T-helper 1 cell treated with Interleukin-12 subunit alpha and Interleukin-12 subunit beta and Interleukin-4 antibody, amounts not matched to agents 30 μg/mL and 1 μg/mL, for 36 hours (primary cell): ENCODE measurements around the gene SH3PXD2A.

Experiments used
- H3K27ac Mint-ChIP-seq: one replicate; pipeline ENCODE4 v1.8.0; 2021; ENCODE audit warnings: mild to moderate bottlenecking, mixed read lengths
- H3K27me3 Mint-ChIP-seq: one replicate; pipeline ENCODE4 v1.8.0; 2021; ENCODE audit warnings: low read depth, mixed read lengths
- H3K36me3 Mint-ChIP-seq: one replicate; pipeline ENCODE4 v1.8.0; 2021; ENCODE audit warnings: low read depth, mixed read lengths
- H3K4me1 Mint-ChIP-seq: one replicate; pipeline ENCODE4 v1.8.0; 2021; ENCODE audit warnings: low read depth, mixed read lengths
- H3K4me3 Mint-ChIP-seq: one replicate; pipeline ENCODE4 v1.8.0; 2021; ENCODE audit warnings: mild to moderate bottlenecking, moderate library complexity, mixed read lengths
- H3K9me3 Mint-ChIP-seq: one replicate; pipeline ENCODE4 v1.8.0; 2021; ENCODE audit warnings: mixed read lengths

The SH3PXD2A gene

GRCh38 chr10:103693812-103694205 is 161.6 kb downstream of the SH3PXD2A start:
- H3K27me3 Mint-ChIP-seq: peaks cover 7% of the 10 kb centered on the region
- no peaks in the 10 kb centered on the region for H3K9me3 Mint-ChIP-seq
- H3K4me1 Mint-ChIP-seq: peaks cover 33% of the 10 kb centered on the region
- H3K27ac Mint-ChIP-seq: peak overlapping the region; percentile 83
- H3K4me3 Mint-ChIP-seq: peak overlapping the region; percentile 94
- H3K36me3 Mint-ChIP-seq: no peaks in the 10 kb centered on the region

DNA sequence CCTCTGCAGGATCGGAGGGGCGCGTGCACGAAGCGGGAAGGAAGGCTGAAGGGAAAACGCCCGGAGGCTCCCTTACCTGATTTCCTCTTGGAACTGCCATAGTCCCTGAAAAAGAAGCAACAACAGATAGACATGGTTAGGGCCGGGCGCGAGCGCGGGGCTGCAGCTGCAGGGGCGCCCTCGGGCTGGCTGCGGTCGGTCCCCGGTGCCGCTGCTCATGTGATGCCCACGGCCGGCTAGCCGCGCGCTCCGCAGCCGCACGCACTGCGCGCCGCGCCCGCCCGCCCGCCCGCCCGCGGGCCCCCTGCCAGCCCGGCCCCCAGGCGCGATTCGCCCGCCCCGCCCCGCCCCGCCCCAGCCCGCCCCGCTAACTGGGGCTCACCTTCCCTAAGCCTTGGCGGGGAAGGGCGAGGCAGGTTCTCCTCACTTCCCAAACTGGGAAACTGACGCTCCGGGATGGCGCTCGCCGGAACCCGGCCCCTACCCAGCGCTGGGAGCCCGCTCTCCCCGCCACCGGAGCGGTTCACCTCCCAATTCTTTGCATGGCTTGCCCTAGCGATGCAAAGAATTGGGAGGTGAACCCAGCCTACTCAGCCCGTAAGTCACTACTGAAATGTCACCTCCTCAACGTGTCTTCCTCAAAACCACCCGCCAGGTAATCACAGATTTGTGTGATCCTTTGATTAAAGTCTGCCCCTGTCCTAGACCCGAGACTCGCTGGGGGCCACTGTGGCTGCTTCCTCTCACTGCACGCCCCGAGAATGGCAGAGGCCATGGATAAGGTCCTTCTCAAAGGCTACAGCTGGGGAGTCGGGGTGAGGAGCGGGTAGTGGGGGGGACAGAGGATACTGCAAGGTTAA is 162.2 kb downstream of the SH3PXD2A start:
- peak overlapping the region; percentile 94 for H3K4me3 Mint-ChIP-seq
- H3K36me3 Mint-ChIP-seq: no peaks in the 10 kb centered on the region
- peaks cover 33% of the 10 kb centered on the region for H3K4me1 Mint-ChIP-seq
- peak overlapping the region; percentile 83 for H3K27ac Mint-ChIP-seq
- H3K9me3 Mint-ChIP-seq: no peaks in the 10 kb centered on the region
- H3K27me3 Mint-ChIP-seq: peaks cover 11% of the 10 kb centered on the region

DNA sequence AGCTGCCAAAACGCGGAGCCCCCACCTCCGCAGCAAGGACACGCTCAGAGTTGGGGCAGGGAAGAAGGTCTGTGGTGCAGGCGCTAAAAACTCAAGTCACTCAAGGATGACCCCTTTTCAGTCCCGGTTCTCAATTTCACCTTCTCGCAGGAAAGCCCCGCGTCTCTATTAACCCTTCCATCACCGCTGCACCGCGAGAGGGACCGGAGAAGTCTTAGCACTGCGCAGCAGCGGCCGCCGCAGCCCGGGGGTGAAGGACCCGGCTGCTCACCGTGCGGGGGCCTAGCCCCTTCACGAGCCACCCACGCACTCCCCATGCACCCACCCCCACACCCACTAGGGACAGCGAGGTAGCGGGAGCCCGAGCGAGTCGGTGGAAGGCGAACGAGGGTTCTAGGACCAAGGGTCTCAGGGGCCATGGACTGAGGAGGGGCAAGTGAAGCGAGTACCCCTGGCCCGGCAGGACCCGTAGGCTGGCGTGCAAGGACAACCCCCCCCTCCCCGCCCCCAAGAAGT is 162.9 kb downstream of the SH3PXD2A start:
- Mint-ChIP-seq H3K27me3 (peaks cover 12% of the 10 kb centered on the region), H3K9me3 (no peaks in the 10 kb centered on the region), H3K27ac (no peak overlapping the region), H3K36me3 (no peaks in the 10 kb centered on the region), H3K4me1 (peaks cover 33% of the 10 kb centered on the region), H3K4me3 (peak overlapping the region; percentile 44)

DNA sequence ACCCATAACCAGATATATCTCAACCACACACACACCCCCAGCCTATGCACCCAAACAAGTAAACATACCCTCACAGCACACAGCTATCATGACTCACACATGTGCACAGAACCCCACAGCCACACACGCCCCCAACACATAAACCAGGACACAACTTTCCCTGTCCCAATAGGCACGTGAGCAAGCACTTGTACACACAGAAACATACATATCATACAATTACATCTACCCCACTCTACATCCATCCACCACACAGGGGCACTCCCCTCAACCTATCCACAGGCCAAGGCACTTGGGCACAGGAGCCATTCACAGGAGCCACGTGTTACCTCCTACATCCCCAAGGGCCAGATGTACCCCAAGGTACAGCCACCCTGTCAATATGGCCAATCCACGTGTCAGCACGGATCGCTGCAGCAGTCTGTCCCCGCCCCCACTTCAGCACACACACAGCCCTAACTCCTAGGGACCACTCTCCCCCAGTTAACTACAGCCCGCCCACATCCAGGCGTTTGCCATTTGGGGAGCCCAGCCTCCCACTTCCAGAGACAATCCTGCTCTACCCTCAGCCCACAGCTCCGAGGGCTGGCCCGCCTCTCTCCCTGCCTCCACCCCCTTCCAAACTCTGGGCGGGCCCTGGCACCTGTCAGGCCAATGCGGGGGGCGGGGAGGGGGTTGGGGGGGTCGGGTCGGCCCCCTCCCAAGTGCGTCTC is 163.5 kb downstream of the SH3PXD2A start:
- H3K27me3 Mint-ChIP-seq: peaks cover 12% of the 10 kb centered on the region
- H3K27ac Mint-ChIP-seq: no peak overlapping the region
- H3K9me3 Mint-ChIP-seq: no peaks in the 10 kb centered on the region
- peak overlapping the region; percentile 36 for H3K4me3 Mint-ChIP-seq
- H3K36me3 Mint-ChIP-seq: no peaks in the 10 kb centered on the region
- peaks cover 29% of the 10 kb centered on the region for H3K4me1 Mint-ChIP-seq

- Mint-ChIP-seq H3K4me3 (peak overlapping the region; percentile 36), H3K4me1 (peaks cover 25% of the 10 kb centered on the region), H3K9me3 (no peaks in the 10 kb centered on the region), H3K27ac (no peak overlapping the region), H3K27me3 (peaks cover 12% of the 10 kb centered on the region), H3K36me3 (no peaks in the 10 kb centered on the region)
Observed at GRCh38 chr10:103691267-103691666, 164.1 kb downstream of the SH3PXD2A start.

DNA sequence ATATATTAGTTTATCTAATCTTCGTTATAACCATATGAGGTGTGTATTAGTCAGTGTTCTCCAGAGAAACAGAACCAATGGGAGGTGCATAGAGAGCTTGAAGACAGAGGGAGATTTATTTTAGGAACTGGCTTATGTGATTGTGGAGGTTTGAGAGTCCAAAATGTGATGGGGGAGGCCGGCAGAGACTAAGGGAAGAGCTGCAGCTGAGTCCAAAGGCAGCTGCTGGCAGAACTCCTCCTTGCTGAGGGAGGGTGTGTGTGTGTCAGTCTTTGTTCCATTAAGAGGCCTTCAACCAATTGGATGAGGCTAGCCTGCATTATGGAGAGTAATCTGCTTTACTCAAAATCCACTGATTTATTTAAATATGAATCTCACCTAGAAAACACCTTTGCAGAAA is 165.1 kb downstream of the SH3PXD2A start:
- Mint-ChIP-seq H3K27me3 (peaks cover 12% of the 10 kb centered on the region), H3K4me1 (peaks cover 19% of the 10 kb centered on the region), H3K36me3 (no peaks in the 10 kb centered on the region), H3K4me3 (no peak overlapping the region), H3K9me3 (no peaks in the 10 kb centered on the region), H3K27ac (no peak overlapping the region)

DNA sequence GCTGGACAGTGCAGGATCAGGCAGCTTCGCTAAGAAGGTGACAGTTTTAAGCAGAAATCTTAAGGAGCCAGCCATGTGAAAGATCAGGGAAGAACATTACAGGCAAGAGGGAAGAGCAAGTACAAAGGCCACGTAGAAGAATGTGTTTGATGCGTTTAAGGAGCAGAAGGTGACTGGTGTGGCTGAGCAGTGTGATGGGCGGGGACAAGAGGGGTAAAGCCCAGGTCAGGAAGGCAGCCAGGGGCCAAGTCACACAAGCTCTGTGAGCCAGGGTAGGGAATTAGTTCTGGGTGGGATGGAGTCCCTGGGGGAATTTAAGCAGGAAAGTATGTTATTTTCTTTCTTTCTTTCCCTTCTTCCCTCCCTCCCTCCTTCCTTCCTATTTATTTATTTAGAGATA is 166.9 kb downstream of the SH3PXD2A start:
- Mint-ChIP-seq H3K4me1 (peaks cover 13% of the 10 kb centered on the region), H3K9me3 (no peaks in the 10 kb centered on the region), H3K27me3 (peaks cover 12% of the 10 kb centered on the region), H3K27ac (no peak overlapping the region), H3K36me3 (no peaks in the 10 kb centered on the region), H3K4me3 (no peak overlapping the region)

DNA sequence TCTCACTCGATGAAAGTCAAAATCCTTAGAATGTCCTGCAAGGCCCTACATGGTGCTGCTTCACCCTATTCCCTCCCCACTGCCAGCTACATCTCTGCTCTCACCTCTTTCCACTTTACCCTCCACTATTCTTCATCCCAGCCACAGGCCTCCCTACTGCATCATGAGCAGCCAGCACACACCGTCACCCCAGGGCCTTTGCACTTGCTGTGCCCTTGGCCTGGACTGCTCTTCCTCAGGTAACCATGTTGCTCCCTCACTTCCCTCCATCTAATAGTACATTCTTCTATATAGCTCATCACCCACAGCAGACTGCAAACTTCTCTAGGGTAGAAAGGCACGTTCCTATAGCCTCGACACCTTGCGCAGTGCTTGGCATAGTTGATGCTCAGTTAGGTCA is 167.7 kb downstream of the SH3PXD2A start:
- no peaks in the 10 kb centered on the region for H3K9me3 Mint-ChIP-seq
- peaks cover 11% of the 10 kb centered on the region for H3K4me1 Mint-ChIP-seq
- no peak overlapping the region for H3K27ac Mint-ChIP-seq
- no peaks in the 10 kb centered on the region for H3K36me3 Mint-ChIP-seq
- H3K4me3 Mint-ChIP-seq: no peak overlapping the region
- peaks cover 12% of the 10 kb centered on the region for H3K27me3 Mint-ChIP-seq

DNA sequence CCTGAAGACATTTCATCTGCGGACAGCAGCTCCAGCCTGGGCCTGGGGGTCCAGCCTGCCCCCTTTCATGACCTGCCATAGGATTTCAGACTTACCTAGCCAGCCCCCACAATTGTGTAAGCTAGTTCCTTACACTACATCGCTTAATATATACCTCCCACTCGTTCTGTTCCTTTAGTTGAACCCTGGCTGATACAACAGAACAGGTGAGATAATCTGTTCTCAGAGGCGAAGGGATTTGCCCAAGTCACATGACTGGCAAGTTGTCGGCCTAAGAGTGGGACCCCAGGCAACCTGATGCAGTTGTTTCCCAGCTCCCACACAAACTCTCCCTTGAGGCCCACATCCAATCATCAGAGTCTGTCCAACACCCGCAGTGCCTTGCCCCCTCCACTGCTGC is 168.2 kb downstream of the SH3PXD2A start:
- no peak overlapping the region for H3K27ac Mint-ChIP-seq
- no peaks in the 10 kb centered on the region for H3K36me3 Mint-ChIP-seq
- H3K27me3 Mint-ChIP-seq: peaks cover 12% of the 10 kb centered on the region
- H3K4me1 Mint-ChIP-seq: peaks cover 11% of the 10 kb centered on the region
- no peaks in the 10 kb centered on the region for H3K9me3 Mint-ChIP-seq
- no peak overlapping the region for H3K4me3 Mint-ChIP-seq

DNA sequence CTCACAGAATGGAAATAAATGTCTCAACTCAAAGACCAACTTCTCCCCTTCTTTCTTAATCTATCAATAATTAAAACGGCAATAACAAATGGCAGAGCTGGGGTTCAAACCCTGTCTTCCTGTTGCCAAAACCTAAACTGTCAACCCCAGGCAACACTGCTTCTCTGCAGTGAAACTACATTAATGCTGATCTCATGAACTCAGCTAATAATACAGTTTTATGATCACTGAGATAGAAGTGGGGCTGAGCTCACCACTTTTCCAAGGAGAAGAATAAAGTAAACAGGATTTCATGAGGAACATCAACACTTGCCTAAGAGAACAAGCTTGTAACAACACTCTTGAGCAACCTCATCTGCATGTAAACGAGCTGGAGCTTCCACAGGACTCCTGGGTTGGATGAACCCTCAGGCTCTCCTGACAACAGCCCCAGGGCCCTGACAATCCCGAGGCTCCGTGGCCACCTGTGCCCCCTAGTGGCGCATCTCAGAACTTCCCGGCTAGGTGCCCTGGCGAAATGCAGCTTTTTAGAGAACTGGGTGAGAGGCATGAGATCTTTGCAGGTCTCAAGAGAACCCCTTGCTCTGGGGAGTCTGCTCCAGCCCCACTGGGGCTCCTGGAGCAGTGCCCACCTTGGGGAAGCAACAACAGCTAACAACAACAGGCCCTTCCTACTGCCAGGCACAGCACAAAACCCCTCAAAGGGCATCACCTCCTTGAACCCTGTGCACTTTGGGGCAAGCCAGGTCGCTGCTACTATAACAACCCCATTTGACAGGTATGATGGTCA is 169.3 kb downstream of the SH3PXD2A start:
- peaks cover 12% of the 10 kb centered on the region for H3K27me3 Mint-ChIP-seq
- H3K9me3 Mint-ChIP-seq: no peaks in the 10 kb centered on the region
- no peak overlapping the region for H3K4me3 Mint-ChIP-seq
- no peaks in the 10 kb centered on the region for H3K36me3 Mint-ChIP-seq
- H3K4me1 Mint-ChIP-seq: peaks cover 4% of the 10 kb centered on the region
- no peak overlapping the region for H3K27ac Mint-ChIP-seq

DNA sequence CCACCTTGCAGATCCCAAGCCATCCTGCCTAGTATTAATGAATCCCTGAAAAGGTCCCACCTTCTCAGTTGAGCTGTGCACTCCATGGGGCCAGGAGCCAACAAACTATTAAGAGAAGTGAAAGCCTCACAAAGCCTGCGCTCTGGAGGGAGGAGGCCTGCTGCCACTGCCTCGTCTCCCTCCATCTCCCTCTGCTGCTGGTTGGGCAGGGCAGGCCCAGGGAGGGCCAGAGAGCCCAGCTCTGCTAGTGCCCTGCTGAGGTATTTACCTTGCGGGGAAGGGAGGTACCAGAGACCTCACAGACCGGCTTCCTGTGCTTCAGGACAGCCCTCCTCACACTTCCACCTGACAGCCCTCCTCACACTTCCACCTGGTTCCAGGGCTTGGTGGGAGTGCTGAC is 171.5 kb downstream of the SH3PXD2A start:
- Mint-ChIP-seq H3K4me3 (no peak overlapping the region), H3K27ac (no peak overlapping the region), H3K36me3 (no peaks in the 10 kb centered on the region), H3K9me3 (no peaks in the 10 kb centered on the region), H3K27me3 (peaks cover 4% of the 10 kb centered on the region), H3K4me1 (peaks cover 12% of the 10 kb centered on the region)

DNA sequence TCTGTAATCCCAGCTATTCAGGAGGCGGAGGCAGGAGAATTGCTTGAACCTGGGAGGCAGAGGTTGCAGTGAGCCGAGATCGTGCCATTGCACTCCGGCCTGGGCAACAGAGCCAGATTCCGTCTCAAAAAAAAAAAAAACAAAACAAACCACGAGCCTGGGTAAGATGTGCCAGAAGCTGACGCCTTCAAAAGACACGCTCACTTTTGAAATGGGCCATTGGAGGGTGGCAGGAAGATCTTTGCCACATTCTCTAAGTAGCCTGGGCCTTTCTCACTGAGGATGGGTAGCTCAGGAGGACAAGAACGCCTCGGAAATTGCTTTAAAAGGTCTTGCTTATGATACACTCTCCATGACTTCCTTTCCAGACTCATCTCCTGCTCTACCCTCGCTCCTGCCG is 172.7 kb downstream of the SH3PXD2A start:
- no peaks in the 10 kb centered on the region for H3K9me3 Mint-ChIP-seq
- H3K4me1 Mint-ChIP-seq: peaks cover 23% of the 10 kb centered on the region
- no peaks in the 10 kb centered on the region for H3K36me3 Mint-ChIP-seq
- no peak overlapping the region for H3K4me3 Mint-ChIP-seq
- no peaks in the 10 kb centered on the region for H3K27me3 Mint-ChIP-seq
- no peak overlapping the region for H3K27ac Mint-ChIP-seq

DNA sequence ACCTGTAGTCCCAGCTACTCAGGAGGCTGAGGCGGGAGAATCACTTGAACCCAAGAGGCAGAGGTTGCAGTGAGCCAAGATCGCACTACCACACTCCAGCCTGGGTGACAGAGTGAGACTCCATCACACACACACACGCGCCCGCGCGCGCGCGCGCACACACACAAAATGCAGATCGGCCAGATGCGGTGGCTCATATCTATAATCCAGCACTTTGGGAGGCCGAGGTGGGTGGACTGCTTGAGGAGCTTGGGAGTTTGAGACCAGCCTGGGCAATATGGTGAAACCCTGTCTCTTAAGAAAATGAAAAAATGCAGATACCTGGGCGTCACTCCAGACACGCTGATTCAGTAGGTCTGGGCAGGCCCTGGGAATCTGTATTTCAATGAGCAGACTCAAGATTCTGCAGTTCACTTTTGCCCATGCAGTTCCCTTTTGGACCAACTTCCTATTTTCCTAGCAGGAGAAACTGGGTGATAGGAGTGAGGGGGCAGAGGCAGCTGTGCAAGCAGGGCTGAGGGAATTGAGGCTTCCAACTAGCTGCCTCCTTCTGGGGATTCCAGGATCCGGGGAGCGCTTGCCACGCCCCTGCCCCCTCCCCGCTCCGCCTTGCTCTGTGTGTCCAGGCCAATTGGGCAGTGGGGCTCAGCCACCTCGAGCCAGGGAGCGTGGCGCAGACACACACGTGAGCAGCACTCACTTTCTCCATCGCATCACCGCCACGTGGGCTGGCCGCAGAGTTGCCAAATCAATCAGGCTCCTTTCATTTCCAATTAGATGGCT is 173.6 kb downstream of the SH3PXD2A start:
- Mint-ChIP-seq H3K27ac (no peak overlapping the region), H3K27me3 (no peaks in the 10 kb centered on the region), H3K4me3 (no peak overlapping the region), H3K9me3 (no peaks in the 10 kb centered on the region), H3K36me3 (no peaks in the 10 kb centered on the region), H3K4me1 (peaks cover 25% of the 10 kb centered on the region)

- peaks cover 23% of the 10 kb centered on the region for H3K4me1 Mint-ChIP-seq
- H3K36me3 Mint-ChIP-seq: no peaks in the 10 kb centered on the region
- no peak overlapping the region for H3K27ac Mint-ChIP-seq
- H3K9me3 Mint-ChIP-seq: no peaks in the 10 kb centered on the region
- H3K27me3 Mint-ChIP-seq: no peaks in the 10 kb centered on the region
- no peak overlapping the region for H3K4me3 Mint-ChIP-seq
Observed at GRCh38 chr10:103680869-103681236, 174.5 kb downstream of the SH3PXD2A start.
